Forelimb muscle (tissue), 1 donor: ENCODE data around the gene SPDEF. TPM values are rescaled to one million over a fixed set of nuclear protein-coding genes. Genes with fewer than 3 reads are reported as not detected.

Experiments used
- DNase-seq: peaks from one replicate; pipeline ENCODE4 v3.0.0-alpha.2; 2013; ENCODE audit warnings: low read depth
- polyA plus RNA-seq: library from polyadenylated mRNA; unstranded; fragments of 120-200 nt; gene quantifications from one replicate; pipeline ENCODE4 v1.2.1, GENCODE V29; 2013; ENCODE audit not compliant: insufficient read length

Gene SPDEF
- polyA plus RNA-seq, 1 donor: 0.14 TPM

GRCh38 chr6:34563513-34563870 is 7.4 kb upstream of the SPDEF start:
- no peak for DNase-seq

- DNase-seq: no peak
These were observed 6.9 kb upstream of the SPDEF start for GRCh38 chr6:34562861-34563512.

- DNase-seq: no peak
These were observed 6.2 kb upstream of the SPDEF start for GRCh38 chr6:34562350-34562749.

- no peak for DNase-seq
These were observed 5.0 kb upstream of the SPDEF start for GRCh38 chr6:34561227-34561530.

- DNase-seq: no peak
These were observed 4.5 kb upstream of the SPDEF start for GRCh38 chr6:34560366-34561226.

GRCh38 chr6:34559651-34560365 is 3.7 kb upstream of the SPDEF start:
- DNase-seq: no peak

- DNase-seq: no peak
These were observed 2.1 kb upstream of the SPDEF start for GRCh38 chr6:34558172-34558714.

- no peak for DNase-seq
These were observed 1.1 kb upstream of the SPDEF start for GRCh38 chr6:34557228-34557627.

GRCh38 chr6:34556493-34556892 is 364 bp upstream of the SPDEF start:
- no peak for DNase-seq

- no peak for DNase-seq
These were observed 801 bp downstream of the SPDEF start for GRCh38 chr6:34555328-34555727.

- no peak for DNase-seq
These were observed 1.2 kb downstream of the SPDEF start for GRCh38 chr6:34555007-34555322.

- no peak for DNase-seq
These were observed 1.7 kb downstream of the SPDEF start for GRCh38 chr6:34554291-34555006.

GRCh38 chr6:34553750-34554149 is 2.4 kb downstream of the SPDEF start:
- DNase-seq: no peak

GRCh38 chr6:34553146-34553545 is 3.0 kb downstream of the SPDEF start:
- no peak for DNase-seq

GRCh38 chr6:34552620-34553019 is 3.5 kb downstream of the SPDEF start:
- no peak for DNase-seq

GRCh38 chr6:34551720-34552119 is 4.4 kb downstream of the SPDEF start:
- DNase-seq: no peak

GRCh38 chr6:34549804-34550202 is 6.3 kb downstream of the SPDEF start:
- no peak for DNase-seq

- DNase-seq: no peak
These were observed 6.9 kb downstream of the SPDEF start for GRCh38 chr6:34549026-34549803.

- DNase-seq: no peak
These were observed 8.2 kb downstream of the SPDEF start for GRCh38 chr6:34547701-34548644.
